Transverse colon (tissue), 4 donors: ENCODE results near the gene B3GALNT2. TPM values are rescaled to one million over a fixed set of nuclear protein-coding genes. Genes with fewer than 3 reads are reported as not detected.
"Not testable (repeated sequence)": the region's sequence is repeated elsewhere in the genome, so short reads cannot be mapped to it uniquely, and the experiment has no call there.

Source experiments
- DNase-seq: peaks from one replicate; pipeline ENCODE4 v3.0.0-alpha.2; 2019
- H3K27ac ChIP-seq, 4 donors: fragments of 200-600 bp; sonication (generic); 2 replicates each; pipeline ENCODE4 v1.5.1; 2016 to 2018; ENCODE audit warnings: inconsistent platforms in 4 of 4
- H3K27me3 ChIP-seq: fragments of 200-600 bp; sonication (generic); 2 replicates; pipeline ENCODE4 v1.5.1; 2017; ENCODE audit warnings: inconsistent platforms
- H3K36me3 ChIP-seq, 4 donors: fragments of 200-600 bp; sonication (generic); 2 replicates each; pipeline ENCODE4 v1.5.1; 2017 to 2019; ENCODE audit warnings: inconsistent platforms in 4 of 4
- H3K4me1 ChIP-seq, 4 donors: fragments of 200-600 bp; sonication (generic); 2 replicates each; pipeline ENCODE4 v1.5.1; 2017 to 2020; ENCODE audit warnings: inconsistent platforms in 4 of 4
- H3K4me3 ChIP-seq, 4 donors: fragments of 200-600 bp; sonication (generic); 1 replicate in 1 of 4; 2 replicates in 3 of 4; pipeline versions ENCODE4 v1.5.1 to v1.6.1; 2017 to 2019; ENCODE audit warnings: inconsistent platforms in 4 of 4
- H3K9me3 ChIP-seq, 2 donors: fragments of 200-600 bp; sonication (generic); 2 replicates each; pipeline ENCODE4 v1.5.1; 2017 to 2019; ENCODE audit warnings: inconsistent platforms in 2 of 2
- EP300 ChIP-seq: sonication (generic); formaldehyde crosslinking; IDR thresholded peaks from one replicate; pipeline ENCODE4 v1.6.1; 2017; ENCODE audit warnings: antibody characterized with exemption, low read depth
- POLR2A ChIP-seq: fragments of 450-650 bp; IDR thresholded peaks from one replicate; pipeline ENCODE4 v1.6.1; 2016; ENCODE audit warnings: antibody characterized with exemption, mild to moderate bottlenecking, moderate library complexity
- POLR2AphosphoS5 ChIP-seq, 3 donors: sonication (generic); formaldehyde crosslinking; IDR thresholded peaks; one replicate each; pipeline ENCODE4 v1.6.1; 2016; ENCODE audit warnings: antibody characterized with exemption in 3 of 3
- WGBS, 2 donors: methylation state at CpG; one replicate each; pipeline ENCODE4 v1.1.5; 2018; ENCODE audit warnings: low coverage in 1 of 2; 5-methylcytosine and 5-hydroxymethylcytosine counted together
- in situ Hi-C, 4 donors: fragments of 200-750 bp; cut with MboI; loops; one replicate each; pipeline versions ENCODE4 v1.15.0 to v1.15.1; 2017; ENCODE audit warnings: low sequenced_read_pairs in 3 of 4, low pct_ligation_motif_present in 1 of 4, low pct_unique_long_range_greater_than_20kb in 1 of 4
- intact Hi-C: fragments of 100-400 bp; cut with DNase I; formaldehyde crosslinking; loops from one replicate; pipeline ENCODE4 v1.15.1; 2023; ENCODE audit warnings: low total_unique reads
- total RNA-seq, 4 donors: library from RNA; depleted of rRNA; stranded (reverse); fragments of >200 nt; gene quantifications; one replicate each; pipeline ENCODE4 v1.1.0, GENCODE V29; 2016
- TF ChIP-seq, protein P1 (sequence below), 5 experiments: fragments of 200-600 bp in 3 of 5; fragments of 450-650 bp in 2 of 5; sonication (generic) in 3 of 5; IDR thresholded peaks; 1 replicate in 2 of 5; 2 replicates in 3 of 5; pipeline ENCODE4 v1.5.1; 2016 to 2017; ENCODE audit warnings: antibody characterized with exemption in 5 of 5, inconsistent platforms in 3 of 5, mild to moderate bottlenecking in 2 of 5, moderate library complexity in 1 of 5

Gene B3GALNT2
- total RNA-seq, 4 donors from 2014 or later, result 21.4 to 42.2 (median 30.5) TPM

DNA sequence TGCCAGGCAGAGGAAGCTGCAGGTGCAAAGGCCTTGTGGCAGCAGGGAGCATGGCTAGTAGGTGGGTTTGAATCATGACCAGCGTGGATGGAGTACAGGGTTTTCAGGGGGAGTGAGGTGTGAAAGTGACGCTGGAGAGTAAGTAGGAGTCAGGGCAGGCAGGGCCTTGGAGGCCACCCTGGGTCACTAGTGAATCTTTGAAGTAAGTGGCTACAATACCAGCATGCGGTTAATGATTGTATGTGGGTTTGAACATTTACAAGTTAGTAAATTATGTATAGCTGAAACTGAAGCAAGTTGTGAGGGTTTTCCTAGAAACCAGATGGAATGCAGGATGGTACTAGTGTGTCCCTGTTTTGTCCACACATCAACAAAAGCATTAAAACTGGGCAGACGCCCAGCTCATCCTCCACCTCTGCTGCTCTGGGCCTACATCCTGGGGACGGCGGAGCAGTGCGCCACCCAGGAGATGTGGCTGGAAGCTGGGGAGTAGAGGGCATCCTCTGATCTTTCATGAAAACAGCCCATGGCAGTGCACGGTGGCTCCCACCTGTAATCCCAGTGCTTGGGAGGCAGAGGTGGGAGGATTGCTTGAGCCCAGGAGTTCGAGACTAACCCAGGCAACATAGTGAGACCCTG, 41.2 kb upstream of the B3GALNT2 start:
- no peak overlapping the region for H3K27ac ChIP-seq
- no peaks in the 10 kb centered on the region for H3K36me3 ChIP-seq
- WGBS, 2 donors, result 91 to 100% methylated on average over 2 to 9 of the region's 9 CpGs
- no peaks in the 10 kb centered on the region for H3K4me1 ChIP-seq
- in situ Hi-C loops (no loop called here), intact Hi-C loops (no loop called here)
- H3K9me3 ChIP-seq, result no peaks in the 10 kb centered on the region
- TF ChIP-seq, protein P1, sequence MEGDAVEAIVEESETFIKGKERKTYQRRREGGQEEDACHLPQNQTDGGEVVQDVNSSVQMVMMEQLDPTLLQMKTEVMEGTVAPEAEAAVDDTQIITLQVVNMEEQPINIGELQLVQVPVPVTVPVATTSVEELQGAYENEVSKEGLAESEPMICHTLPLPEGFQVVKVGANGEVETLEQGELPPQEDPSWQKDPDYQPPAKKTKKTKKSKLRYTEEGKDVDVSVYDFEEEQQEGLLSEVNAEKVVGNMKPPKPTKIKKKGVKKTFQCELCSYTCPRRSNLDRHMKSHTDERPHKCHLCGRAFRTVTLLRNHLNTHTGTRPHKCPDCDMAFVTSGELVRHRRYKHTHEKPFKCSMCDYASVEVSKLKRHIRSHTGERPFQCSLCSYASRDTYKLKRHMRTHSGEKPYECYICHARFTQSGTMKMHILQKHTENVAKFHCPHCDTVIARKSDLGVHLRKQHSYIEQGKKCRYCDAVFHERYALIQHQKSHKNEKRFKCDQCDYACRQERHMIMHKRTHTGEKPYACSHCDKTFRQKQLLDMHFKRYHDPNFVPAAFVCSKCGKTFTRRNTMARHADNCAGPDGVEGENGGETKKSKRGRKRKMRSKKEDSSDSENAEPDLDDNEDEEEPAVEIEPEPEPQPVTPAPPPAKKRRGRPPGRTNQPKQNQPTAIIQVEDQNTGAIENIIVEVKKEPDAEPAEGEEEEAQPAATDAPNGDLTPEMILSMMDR (IDR thresholded peaks at IDR 0.05), result no peak
- no peak for TF ChIP-seq POLR2A
- no peak for TF ChIP-seq POLR2AphosphoS5 (IDR thresholded peaks at IDR 0.05)
- no peak for TF ChIP-seq EP300
- no peak overlapping the region for H3K4me3 ChIP-seq
- no peaks in the 10 kb centered on the region for H3K27me3 ChIP-seq
- DNase-seq, result no peak

DNA sequence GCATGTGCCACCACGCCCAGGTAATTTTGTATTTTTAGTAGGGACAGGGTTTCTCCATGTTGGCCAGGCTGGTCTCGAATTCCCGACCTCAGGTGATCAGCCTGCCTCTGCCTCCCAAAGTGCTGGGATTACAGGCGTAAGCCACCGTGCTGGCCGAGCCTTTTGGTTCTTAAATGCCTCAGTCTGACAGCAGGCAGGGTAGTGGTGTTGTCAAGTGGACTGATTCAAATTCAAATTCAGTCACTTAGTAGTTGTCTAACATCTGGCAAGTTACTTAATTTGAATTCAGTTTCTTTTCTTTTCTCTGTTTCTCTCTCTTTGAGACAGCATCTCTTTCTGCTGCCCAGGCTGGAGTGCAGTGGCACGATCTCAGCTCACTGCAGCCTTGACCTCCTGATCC, 38.6 kb upstream of the B3GALNT2 start:
- H3K9me3 ChIP-seq, intact Hi-C loops, H3K4me3 ChIP-seq, H3K36me3 ChIP-seq, in situ Hi-C loops, H3K4me1 ChIP-seq, H3K27ac ChIP-seq, DNase-seq, H3K27me3 ChIP-seq: not testable (repeated sequence)
- WGBS, 2 donors, result 40 to 86% methylated on average over 1 to 7 of the region's 7 CpGs

DNA sequence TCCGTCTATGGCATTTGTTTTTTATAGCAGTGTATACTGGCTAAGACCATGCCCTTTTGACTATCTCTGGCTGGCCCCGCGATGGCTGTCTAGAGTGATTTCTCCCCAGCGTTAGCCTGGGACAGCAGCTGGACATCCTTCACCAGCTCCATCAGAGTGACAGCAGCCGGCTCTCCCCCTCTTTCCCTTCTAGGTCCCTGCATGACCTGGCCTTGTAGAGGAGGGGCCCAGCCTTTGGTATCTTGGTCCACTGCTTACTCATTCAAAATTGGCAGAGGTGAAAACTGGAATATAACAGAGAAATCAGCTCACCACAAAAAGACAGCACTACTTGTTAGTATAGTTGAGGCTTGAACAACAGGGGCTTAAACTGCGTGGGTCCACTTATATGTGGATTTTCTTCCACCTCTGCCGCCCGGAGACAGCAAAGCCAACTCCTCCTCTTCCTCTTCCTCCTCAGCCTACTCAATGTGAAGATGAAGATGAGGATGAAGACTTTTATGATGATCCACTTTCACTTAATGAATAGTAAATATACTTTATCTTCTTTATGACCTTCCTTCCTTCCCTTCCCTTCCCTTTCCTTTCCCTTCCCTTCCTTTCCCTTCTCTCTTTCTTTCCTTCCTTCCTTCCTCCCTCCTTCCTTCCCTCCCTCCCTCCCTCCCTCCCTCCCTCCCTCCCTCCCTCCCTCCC, 29.4 kb upstream of the B3GALNT2 start:
- Histone ChIP-seq H3K4me1 (no peaks in the 10 kb centered on the region), H3K36me3 (no peaks in the 10 kb centered on the region), H3K9me3 (no peaks in the 10 kb centered on the region), H3K27me3 (no peaks in the 10 kb centered on the region), H3K27ac (no peak overlapping the region), H3K4me3 (no peak overlapping the region)
- TF ChIP-seq, protein P1 (IDR thresholded peaks at IDR 0.05), result no peak
- TF ChIP-seq POLR2A (no peak), EP300 (no peak), POLR2AphosphoS5 (IDR thresholded peaks at IDR 0.05) (no peak)
- no peak for DNase-seq
- intact Hi-C loops (no loop called here), in situ Hi-C loops (no loop called here)
- 76 to 80% methylated on average over 1 to 8 of the region's 8 CpGs for WGBS, 2 donors

DNA sequence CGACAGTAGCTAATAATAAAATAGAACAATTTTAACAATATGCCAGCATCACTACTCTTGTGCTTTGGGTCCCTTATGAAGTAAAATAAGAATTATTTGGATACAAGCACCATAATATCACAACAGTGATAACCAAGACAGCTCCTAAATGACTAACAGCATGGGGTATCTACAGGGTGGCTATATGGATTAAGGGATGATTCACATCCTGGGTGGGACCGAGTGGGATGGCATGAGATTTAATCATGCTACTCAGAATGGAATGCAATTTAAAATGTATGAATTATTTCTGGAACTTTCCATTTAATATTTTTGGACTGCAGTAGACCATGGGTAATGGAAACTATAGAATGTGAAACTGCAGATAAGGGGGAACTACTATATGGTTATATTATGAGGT, 28.1 kb upstream of the B3GALNT2 start:
- no peaks in the 10 kb centered on the region for H3K4me1 ChIP-seq
- H3K36me3 ChIP-seq, result no peaks in the 10 kb centered on the region
- TF ChIP-seq, protein P1 (IDR thresholded peaks at IDR 0.05), result no peak
- TF ChIP-seq POLR2AphosphoS5 (IDR thresholded peaks at IDR 0.05), result no peak
- 85 to 87% methylated on average over 2 of the region's 2 CpGs for WGBS, 2 donors
- no peak for DNase-seq
- H3K9me3 ChIP-seq, result no peaks in the 10 kb centered on the region
- no peak overlapping the region for H3K27ac ChIP-seq
- H3K27me3 ChIP-seq, result no peaks in the 10 kb centered on the region
- H3K4me3 ChIP-seq, result no peak overlapping the region
- in situ Hi-C loops, result no loop called here
- intact Hi-C loops, result no loop called here
